ENCODE data around the gene PAPOLB.

The PAPOLB gene

GRCh38 chr7:4876586-4876985 lies 14.8 kb upstream of the PAPOLB start:
- no peak for FAIRE-seq

GRCh38 chr7:4875391-4875790 lies 13.6 kb upstream of the PAPOLB start:
- no peak for FAIRE-seq

GRCh38 chr7:4873071-4873944 lies 11.5 kb upstream of the PAPOLB start:
- FAIRE-seq: no peak

GRCh38 chr7:4871930-4872675 lies 10.3 kb upstream of the PAPOLB start:
- FAIRE-seq: no peak

- no peak for FAIRE-seq
Observed at GRCh38 chr7:4871056-4871680, 9.3 kb upstream of the PAPOLB start.

GRCh38 chr7:4868493-4868892 lies 6.7 kb upstream of the PAPOLB start:
- FAIRE-seq: no peak

GRCh38 chr7:4866528-4867496 lies 5.0 kb upstream of the PAPOLB start:
- no peak for FAIRE-seq

GRCh38 chr7:4862156-4862555 lies 326 bp upstream of the PAPOLB start:
- FAIRE-seq: no peak

- FAIRE-seq: no peak
Observed at GRCh38 chr7:4861227-4861626, 603 bp downstream of the PAPOLB start.

GRCh38 chr7:4857189-4857588 lies 4.6 kb downstream of the PAPOLB start:
- FAIRE-seq: no peak

GRCh38 chr7:4856336-4857057 lies 5.3 kb downstream of the PAPOLB start:
- no peak for FAIRE-seq

GRCh38 chr7:4854916-4855315 lies 6.9 kb downstream of the PAPOLB start:
- no peak for FAIRE-seq

GRCh38 chr7:4851459-4852422 lies 10.1 kb downstream of the PAPOLB start:
- FAIRE-seq: no peak

- no peak for FAIRE-seq
Observed at GRCh38 chr7:4850262-4850795, 11.5 kb downstream of the PAPOLB start.

GRCh38 chr7:4849390-4849789 lies 12.4 kb downstream of the PAPOLB start:
- FAIRE-seq: peak; percentile 18

GRCh38 chr7:4845740-4846142 lies 16.1 kb downstream of the PAPOLB start:
- FAIRE-seq: no peak

GRCh38 chr7:4842319-4843064 lies 19.3 kb downstream of the PAPOLB start:
- no peak for FAIRE-seq

GRCh38 chr7:4841836-4842235 lies 20.0 kb downstream of the PAPOLB start:
- FAIRE-seq: no peak

All from endometrium (tissue), 2 donors.